Activated CD4-positive, alpha-beta T cell treated with anti-CD3 and anti-CD28 coated beads for 4 hours (primary cell): ENCODE results near the gene RPS13.
A peak's percentile ranks its signal among the peaks of the same experiment; 100 is the strongest.
"Not testable (repeated sequence)": the region's sequence is repeated elsewhere in the genome, so short reads cannot be mapped to it uniquely, and the experiment has no call there.

Experiments used
- DNase-seq, 2 donors: peaks; one replicate each; pipeline ENCODE4 v3.0.0-alpha.2; 2020

The RPS13 gene

GRCh38 chr11:17077520-17078401 lies at the start of gene RPS13:
Gene RPS13 (minus strand): TSS chr11:17077667. CDS start chr11:17077641, 26 bp downstream.
- DNase-seq = peak; percentile 92

GRCh38 chr11:17121981-17122380 lies 44.5 kb upstream of the RPS13 start:
- no peak for DNase-seq

- no peak for DNase-seq
Observed at GRCh38 chr11:17117262-17117661, 39.8 kb upstream of the RPS13 start.

DNA sequence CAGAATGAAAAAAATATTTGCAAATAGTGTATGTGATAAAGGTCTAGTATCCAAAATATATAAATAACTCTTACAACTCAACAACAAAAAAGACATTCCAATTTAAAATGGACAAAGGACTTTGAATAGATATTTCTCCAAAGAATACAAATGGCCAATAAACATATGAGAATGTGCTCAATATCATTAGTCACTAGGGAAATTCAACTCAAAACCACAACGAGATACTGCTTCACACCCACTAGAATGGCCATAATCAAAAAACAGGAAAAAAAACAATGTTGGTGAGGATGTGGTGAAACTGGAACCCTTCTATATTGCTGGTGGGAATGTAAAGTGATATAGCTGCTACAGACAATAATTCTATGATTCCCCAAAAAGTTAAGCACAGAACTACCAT lies 38.6 kb upstream of the RPS13 start:
- DNase-seq = no peak

GRCh38 chr11:17107745-17108144 lies 30.3 kb upstream of the RPS13 start:
- DNase-seq = not testable (repeated sequence)

DNA sequence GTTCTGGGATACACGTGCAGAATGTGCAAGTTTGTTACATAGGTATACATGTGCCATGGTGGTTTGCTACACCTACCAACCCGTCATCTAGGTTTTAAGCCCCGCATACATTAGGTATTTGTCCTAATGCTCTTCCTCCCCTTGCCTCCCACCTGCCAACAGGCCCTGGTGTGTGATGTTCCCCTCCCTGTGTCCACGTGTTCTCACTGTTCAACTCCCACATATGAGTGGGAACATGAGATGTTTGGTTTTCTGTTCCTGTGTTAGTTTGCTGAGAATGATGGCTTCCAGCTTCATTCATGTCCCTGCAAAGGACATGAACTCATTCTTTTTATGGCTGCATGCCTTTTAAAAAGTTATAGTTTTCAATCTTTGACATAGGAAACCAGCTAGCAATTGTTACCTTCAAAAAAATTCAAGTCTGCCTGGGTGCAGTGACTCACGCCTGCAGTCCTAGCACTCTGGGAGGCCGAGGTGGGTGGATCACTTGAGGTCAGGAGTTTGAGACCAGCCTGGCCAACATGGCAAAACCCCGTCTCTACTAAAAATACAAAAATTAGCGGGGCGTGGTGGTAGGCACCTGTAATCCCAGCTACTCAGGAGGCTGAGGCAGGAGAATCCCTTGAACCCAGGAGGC lies 28.1 kb upstream of the RPS13 start:
- DNase-seq = not testable (repeated sequence)

DNA sequence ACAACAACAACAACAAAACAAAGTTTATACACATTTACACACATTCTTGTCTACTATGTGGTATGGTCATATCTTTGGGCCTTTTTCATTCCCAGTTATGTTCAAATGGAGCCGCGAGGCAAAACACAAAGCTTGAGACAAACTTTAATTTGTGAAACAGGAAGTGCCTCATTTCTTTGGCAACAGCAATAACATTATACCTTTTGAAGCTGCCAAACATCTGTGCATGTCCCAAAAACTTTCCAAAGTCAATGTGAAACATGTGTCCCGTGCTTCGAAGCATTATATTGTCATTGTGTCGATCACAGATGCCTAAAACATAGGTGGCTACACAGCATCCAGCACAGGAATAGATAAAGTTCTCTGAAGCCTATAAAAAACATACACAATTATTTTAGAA lies 25.0 kb upstream of the RPS13 start:
- no peak for DNase-seq

GRCh38 chr11:17098658-17099057 lies 21.2 kb upstream of the RPS13 start:
- DNase-seq = no peak

GRCh38 chr11:17098038-17098437 lies 20.6 kb upstream of the RPS13 start:
- no peak for DNase-seq

DNA sequence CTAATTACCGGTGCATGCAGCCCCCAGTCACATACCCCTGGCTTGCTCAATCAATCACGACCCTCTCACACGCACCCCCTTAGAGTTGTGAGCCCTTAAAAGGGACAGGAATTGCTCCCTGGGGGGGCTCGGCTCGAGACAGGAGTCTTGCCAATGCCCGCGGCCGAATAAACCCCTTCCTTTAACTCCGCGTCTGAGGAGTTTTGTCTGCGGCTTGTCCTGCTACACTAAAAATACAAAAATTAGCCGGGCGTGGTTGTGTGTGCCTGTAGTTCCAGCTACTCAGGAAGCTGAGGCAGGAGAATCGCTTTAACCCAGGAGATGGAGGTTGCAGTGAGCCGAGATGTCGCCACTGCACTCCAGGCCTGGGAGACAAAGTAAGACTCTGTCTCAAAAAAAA lies 8.5 kb upstream of the RPS13 start:
- DNase-seq = not testable (repeated sequence)

GRCh38 chr11:17077240-17077519 lies 287 bp downstream of the RPS13 start:
- DNase-seq = no peak

DNA sequence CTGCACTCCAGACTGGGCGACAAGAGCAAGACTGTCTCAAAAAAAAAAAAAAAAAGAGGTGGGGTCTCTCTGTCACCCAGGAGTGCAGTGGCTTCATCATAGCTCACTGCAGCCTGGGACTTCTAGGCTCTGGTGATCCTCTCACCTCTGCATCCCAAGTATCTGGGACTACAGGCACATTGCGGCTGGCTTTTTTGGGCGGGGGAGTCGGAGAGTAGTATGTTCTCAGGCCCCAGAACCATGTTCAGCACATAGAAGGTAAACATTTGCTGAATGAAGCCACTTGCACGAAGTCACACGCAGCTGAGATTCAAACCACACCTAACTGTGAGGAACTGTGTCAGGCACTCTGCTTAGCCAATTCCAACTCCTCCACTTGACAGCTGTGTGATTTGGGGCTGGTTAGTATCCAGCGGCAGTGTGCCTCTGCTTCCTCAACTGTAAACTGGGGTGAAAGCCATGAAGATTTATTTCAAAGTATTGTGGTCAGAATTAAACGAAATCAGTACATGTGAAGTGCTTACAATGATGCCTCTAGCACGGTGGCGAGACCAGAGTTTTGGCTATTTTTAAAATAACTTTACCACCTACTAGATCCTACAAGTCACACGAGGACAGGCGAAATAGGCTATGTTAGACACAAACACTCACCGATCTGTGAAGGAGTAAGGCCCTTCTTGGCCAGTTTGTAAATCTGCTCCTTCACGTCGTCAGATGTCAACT lies 789 bp downstream of the RPS13 start:
- no peak for DNase-seq

DNA sequence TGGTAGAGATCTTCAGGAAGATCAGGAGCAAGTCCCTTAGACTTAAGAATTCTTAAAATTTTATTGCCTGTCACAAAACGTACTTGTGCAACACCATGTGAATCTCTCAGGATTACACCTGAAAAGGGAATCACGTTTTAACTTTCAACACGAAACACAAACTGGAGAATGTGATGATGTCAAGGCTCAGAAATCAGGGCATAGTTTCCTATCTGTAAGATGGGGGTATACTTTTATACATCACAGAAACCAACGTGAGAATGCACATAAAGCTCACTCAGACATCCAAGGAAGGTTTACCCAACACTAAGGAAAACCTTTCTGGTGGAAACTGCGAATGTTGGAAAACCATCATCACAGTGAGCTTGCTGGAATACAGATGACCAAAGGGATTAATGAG lies 2.0 kb downstream of the RPS13 start:
- no peak for DNase-seq

- DNase-seq = no peak
Observed at GRCh38 chr11:17073370-17074027, 4.0 kb downstream of the RPS13 start.

GRCh38 chr11:17067417-17067816 lies 10.1 kb downstream of the RPS13 start:
- no peak for DNase-seq

DNA sequence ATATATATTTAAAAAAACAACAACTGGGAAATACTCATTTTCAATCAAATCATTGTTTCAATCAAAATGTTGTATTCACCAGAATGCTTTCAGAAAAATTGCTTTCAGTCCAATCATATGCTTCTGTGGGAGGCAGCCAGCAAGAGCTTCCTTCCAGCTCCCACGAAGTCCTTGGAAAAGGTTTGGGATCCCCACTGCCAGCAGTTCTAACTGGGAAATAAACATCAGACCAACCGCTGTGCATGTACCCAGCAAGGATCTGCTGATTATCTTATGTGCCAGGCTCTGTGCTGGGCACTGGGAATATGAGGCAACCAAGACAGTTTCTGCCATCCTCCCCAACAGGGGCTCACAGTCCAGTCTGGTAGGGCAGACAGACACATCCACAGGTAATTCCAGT lies 10.8 kb downstream of the RPS13 start:
- DNase-seq = no peak

DNA sequence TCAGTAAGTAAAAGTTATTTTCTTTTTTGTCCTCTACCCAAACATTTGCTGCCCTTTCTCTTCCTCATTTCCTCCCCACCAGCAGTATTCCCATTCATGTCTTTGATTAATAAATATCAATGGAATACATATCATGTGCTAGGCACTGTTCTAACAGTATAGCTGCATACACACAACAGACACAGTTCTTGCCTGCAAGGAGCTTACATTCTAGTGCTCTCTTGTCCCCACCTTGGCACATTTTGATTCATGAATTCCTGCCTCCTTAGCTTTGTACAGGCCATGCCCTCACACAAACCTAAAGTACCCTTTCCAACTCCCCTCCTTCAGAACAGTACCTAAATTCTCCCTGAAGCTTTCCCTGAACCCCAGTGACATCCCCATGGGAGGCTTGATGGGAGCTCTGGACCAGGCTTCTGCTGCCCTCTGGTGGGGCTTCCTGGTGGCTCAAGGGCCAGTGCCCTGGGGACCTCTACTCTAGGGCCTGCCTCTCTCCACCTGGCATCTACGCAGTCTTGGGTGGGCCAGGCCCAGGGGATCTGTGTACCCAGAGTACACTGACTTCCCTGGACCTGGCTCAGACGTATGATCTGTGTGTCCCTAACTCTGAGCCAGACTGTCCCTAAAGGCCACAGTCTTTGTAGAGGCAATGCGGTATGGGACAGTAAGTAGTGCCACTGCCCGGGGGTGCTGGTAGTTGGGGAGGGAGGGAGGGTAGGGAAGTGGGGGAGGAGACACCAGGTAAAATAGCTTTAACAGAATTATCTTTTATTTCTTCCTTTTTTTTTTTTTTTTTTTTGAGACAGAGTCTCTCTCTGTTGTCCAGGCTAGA lies 14.1 kb downstream of the RPS13 start:
- DNase-seq = no peak

GRCh38 chr11:17051146-17051545 lies 26.3 kb downstream of the RPS13 start:
- DNase-seq = not testable (repeated sequence)

GRCh38 chr11:17048491-17048890 lies 29.0 kb downstream of the RPS13 start:
- DNase-seq = not testable (repeated sequence)

DNA sequence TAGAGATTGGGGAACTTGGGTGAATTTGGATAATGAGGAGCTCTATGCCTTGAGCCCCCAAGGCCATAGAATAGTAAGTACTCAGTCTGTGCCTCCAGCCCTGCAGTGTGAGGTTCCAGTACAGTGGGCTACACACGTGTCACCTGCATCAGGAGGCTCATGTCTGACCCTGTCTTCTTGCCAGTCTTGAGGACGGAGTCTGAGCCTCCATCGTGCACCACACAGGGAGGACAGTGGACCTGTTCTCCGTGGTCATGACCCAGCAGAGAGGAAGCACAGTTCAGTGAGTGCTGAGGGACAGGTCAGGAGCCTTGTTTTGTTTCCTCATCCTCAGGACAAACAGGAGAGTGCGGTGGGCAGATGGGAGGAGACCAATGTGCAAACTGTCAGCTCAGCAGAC lies 30.8 kb downstream of the RPS13 start:
- DNase-seq = no peak

DNA sequence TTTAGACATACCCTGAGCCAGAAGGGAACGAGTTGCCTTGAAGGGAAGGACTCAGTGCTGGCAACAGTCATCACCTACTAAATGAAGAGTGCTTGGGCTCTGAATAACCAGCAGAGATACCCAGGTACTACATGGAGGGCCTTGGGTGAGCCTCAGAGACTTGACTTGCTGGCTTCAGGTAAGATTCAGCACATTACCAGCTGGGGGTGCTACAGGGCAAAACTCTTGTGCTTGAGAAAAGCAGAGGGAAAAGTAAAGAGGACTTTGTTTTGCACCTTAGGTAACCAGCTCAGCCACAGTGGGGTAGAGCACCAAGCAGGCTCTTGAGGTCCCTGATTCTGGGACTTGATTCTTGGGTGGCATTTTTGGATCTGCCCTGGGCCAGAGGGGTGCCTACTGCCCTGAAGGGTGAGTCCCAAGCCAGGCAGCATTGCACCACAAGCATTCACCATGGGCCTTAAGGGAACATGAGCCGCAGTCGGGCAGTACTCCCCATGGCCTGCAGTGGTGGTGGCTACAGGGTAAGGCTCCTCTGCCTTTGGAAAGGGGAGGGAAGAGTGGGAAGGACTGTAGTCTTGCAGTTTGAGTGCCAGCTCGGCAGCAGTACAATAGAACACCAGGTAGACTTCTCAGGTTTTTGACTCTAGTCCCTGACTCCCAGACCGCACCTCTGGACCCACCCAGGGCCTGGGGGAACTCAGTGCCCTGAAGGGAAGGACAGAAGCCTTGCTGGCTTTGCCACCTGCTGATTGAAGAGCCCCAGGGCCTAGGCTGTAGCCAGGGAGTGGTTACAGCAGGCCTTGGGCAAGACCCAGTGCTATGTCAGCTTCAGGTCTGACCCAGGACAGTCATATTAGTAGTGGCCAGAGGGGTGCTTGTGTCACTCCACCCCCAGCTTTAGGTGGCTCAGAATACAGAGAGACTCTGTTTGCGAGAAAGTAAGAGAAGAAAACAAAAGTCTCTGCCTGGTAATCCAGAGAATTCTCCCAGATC lies 40.5 kb downstream of the RPS13 start:
- no peak for DNase-seq
